Vagina (tissue), 2 donors: ENCODE data around the gene MAST4.

Experiments
- CTCF ChIP-seq, 3 experiments: fragments of 450-650 bp in 2 of 3; fragments of 200-600 bp in 1 of 3; sonication (generic) in 1 of 3; IDR thresholded peaks; one replicate each; pipeline ENCODE4 v1.5.1; 2017 to 2019; ENCODE audit warnings: antibody characterized with exemption in 3 of 3, mild to moderate bottlenecking in 2 of 3, moderate library complexity in 2 of 3
- POLR2AphosphoS5 ChIP-seq, 2 donors: sonication (generic); formaldehyde crosslinking; IDR thresholded peaks; one replicate each; pipeline ENCODE4 v1.9.0; 2017; ENCODE audit warnings: antibody characterized with exemption in 2 of 2, mild to moderate bottlenecking in 2 of 2, low read depth in 1 of 2; ENCODE audit not compliant: insufficient read depth in 1 of 2

- no peak for TF ChIP-seq POLR2AphosphoS5 (IDR thresholded peaks at IDR 0.05; ENCODE audit: insufficient read depth in 1 of 2, low read depth in 1 of 2)
- TF ChIP-seq CTCF (IDR thresholded peaks at IDR 0.05): no peak
Measured at GRCh38 chr5:67152400-67152799, 556.2 kb downstream of the MAST4 start.
